ENCODE results near the gene SREBF2.

DNA sequence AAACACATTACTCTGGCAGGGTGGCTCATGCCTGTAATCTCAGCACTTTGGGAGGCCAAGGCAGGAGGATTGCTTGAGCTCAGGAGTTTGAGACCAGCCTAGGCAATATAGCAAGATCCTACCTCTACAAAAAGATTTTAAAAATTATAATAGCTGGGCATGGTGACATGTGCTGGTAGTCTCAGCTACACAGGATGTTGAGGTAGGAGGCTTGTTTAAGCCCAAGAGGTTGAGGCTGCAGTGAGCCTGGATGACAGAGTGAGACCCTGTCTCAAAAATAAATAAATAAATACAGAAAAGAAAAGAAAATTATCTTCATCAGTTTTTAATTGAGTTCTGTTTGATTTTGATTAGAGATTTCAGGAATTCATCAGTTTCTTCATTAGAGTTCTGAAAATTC, 27.3 kb upstream of the SREBF2 start:
- TF ChIP-seq BHLHE40 (IDR thresholded peaks at IDR 0.05; ENCODE audit: low read depth, low read length) (no peak), MYC (IDR thresholded peaks at IDR 0.05; ENCODE audit: borderline replicate concordance, low read length) (no peak), POLR2A (IDR thresholded peaks at IDR 0.05; ENCODE audit: low read length) (no peak), CHD2 (IDR thresholded peaks at IDR 0.05; ENCODE audit: low read length, partially characterized antibody) (no peak), JUN (IDR thresholded peaks at IDR 0.05) (no peak), MAFK (IDR thresholded peaks at IDR 0.05; ENCODE audit: partially characterized antibody) (no peak), KDM1A (IDR thresholded peaks at IDR 0.05; ENCODE audit: low read depth) (no peak), SMC3 (IDR thresholded peaks at IDR 0.05) (no peak), CEBPB (IDR thresholded peaks at IDR 0.05) (no peak), EP300 (IDR thresholded peaks at IDR 0.05) (no peak), ZSCAN20 (CRISPR knock-in tag; IDR thresholded peaks at IDR 0.05) (no peak)
- TF ChIP-seq, protein P1, sequence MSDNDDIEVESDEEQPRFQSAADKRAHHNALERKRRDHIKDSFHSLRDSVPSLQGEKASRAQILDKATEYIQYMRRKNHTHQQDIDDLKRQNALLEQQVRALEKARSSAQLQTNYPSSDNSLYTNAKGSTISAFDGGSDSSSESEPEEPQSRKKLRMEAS (IDR thresholded peaks at IDR 0.05): no peak
- TF ChIP-seq, protein P2, sequence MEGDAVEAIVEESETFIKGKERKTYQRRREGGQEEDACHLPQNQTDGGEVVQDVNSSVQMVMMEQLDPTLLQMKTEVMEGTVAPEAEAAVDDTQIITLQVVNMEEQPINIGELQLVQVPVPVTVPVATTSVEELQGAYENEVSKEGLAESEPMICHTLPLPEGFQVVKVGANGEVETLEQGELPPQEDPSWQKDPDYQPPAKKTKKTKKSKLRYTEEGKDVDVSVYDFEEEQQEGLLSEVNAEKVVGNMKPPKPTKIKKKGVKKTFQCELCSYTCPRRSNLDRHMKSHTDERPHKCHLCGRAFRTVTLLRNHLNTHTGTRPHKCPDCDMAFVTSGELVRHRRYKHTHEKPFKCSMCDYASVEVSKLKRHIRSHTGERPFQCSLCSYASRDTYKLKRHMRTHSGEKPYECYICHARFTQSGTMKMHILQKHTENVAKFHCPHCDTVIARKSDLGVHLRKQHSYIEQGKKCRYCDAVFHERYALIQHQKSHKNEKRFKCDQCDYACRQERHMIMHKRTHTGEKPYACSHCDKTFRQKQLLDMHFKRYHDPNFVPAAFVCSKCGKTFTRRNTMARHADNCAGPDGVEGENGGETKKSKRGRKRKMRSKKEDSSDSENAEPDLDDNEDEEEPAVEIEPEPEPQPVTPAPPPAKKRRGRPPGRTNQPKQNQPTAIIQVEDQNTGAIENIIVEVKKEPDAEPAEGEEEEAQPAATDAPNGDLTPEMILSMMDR (IDR thresholded peaks at IDR 0.05): no peak
- TF ChIP-seq, protein P3, sequence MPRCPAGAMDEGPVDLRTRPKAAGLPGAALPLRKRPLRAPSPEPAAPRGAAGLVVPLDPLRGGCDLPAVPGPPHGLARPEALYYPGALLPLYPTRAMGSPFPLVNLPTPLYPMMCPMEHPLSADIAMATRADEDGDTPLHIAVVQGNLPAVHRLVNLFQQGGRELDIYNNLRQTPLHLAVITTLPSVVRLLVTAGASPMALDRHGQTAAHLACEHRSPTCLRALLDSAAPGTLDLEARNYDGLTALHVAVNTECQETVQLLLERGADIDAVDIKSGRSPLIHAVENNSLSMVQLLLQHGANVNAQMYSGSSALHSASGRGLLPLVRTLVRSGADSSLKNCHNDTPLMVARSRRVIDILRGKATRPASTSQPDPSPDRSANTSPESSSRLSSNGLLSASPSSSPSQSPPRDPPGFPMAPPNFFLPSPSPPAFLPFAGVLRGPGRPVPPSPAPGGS (IDR thresholded peaks at IDR 0.05): no peak
